ENCODE measurements around the gene NPR3. TPM values are rescaled to one million over a fixed set of nuclear protein-coding genes. Genes with fewer than 3 reads are reported as not detected.

NPR3 gene
- total RNA-seq, 1 donor from 2014 or later: 0.07 TPM

DNA sequence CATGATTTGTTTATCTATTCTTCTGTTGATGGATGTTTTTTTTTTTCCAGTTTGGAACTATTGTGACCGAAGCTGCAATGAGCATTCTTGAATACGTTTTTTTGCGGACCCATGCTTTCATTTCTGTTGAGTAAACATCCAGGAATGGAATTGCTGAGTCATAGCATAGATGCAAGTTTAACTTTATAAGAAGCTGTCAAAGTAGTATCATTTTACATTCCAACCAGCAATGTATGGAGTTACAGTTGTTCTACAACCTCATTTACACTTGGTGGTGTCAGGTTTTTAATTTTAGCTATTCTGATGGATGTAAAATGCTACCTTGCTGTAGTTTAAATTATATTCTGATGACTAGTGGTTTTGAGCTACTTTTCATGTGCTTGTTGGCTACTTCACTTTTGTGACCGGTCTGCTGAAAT is 49.0 kb downstream of the NPR3 start:
- Mint-ChIP-seq H3K9me3 (peaks cover 15% of the 10 kb centered on the region), H3K36me3 (ENCODE audit: low read depth) (no peaks in the 10 kb centered on the region), H3K27ac (no peak overlapping the region), H3K4me1 (no peaks in the 10 kb centered on the region), H3K4me3 (no peak overlapping the region), H3K27me3 (no peaks in the 10 kb centered on the region)
- DNase-seq: no peak
- intact Hi-C loops (cut with micrococcal nuclease): no loop called here

DNA sequence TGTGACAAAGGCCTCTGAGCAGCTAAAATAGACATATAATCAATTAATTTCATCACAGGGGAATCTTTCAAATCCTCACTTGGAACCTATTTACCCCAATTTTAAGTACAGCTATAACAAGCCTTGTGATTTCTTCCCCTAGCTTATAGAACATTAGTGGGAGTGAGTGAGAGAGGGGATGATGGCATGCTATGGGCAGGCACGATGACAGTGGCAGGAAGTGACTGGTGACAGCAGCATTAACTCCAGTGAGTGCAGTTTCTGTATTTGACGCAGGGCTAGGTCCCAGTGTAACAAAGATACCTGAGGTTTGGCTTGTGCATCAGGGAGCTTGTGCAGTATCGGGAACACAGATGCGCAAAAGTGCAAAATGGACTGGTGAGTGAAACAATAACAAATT is 54.1 kb downstream of the NPR3 start:
- H3K9me3 Mint-ChIP-seq: peaks cover 3% of the 10 kb centered on the region

DNA sequence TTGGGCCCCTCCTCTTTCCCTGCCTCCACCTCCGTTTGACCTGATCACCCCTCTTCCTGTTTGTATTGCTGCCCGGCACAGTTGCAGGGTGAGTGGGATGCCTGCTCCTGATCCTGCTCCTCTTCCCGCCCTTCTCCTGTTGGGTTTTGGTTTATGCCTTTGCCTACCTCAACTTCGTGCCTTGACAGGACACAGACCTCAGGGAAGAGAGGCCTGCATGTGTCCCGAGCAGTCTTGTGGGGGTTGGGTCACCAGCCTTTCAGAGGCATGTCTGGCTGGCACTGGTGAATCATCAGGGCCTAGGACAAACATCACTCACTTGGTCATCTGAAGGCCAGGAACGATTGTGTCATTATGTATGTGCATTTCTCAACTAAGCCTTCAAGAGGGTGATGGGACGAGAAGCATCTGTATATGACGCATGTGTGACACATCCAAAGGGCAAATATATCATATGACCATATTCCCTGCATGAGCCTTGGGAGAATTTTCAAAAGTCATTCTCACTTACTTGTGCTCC is 56.9 kb downstream of the NPR3 start:
- no peak overlapping the region for H3K4me3 Mint-ChIP-seq
- no peak overlapping the region for H3K27ac Mint-ChIP-seq
- intact Hi-C loops (cut with micrococcal nuclease): no loop called here
- no peaks in the 10 kb centered on the region for H3K4me1 Mint-ChIP-seq
- H3K36me3 Mint-ChIP-seq (ENCODE audit: low read depth): no peaks in the 10 kb centered on the region
- H3K9me3 Mint-ChIP-seq: no peaks in the 10 kb centered on the region
- no peak for DNase-seq
- no peaks in the 10 kb centered on the region for H3K27me3 Mint-ChIP-seq

More for the DNA sequence above, 54.1 kb downstream of the NPR3 start:
- Mint-ChIP-seq H3K4me3 (no peak overlapping the region), H3K27me3 (no peaks in the 10 kb centered on the region), H3K27ac (no peak overlapping the region), H3K4me1 (no peaks in the 10 kb centered on the region), H3K36me3 (ENCODE audit: low read depth) (no peaks in the 10 kb centered on the region)
- no peak for DNase-seq
- intact Hi-C loops (cut with micrococcal nuclease): no loop called here

DNA sequence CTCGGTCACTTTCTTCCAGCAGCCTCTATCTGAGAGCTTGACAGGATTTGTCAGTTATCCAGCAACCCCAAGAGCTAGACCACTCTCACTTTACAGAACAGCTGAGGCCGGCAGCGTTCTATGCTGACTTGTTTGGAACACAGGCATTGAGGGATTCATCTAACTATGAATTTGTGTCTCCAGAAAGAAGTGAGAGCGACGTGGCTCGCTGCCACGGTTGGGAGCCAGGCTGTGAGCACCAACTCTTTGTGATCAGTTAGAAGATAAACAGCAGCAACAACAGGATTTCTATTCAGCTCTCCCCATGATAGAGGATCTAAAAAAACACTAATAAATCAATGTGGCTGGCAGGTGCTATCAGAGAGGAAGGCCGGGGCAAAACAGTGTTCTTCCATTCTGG is 58.6 kb downstream of the NPR3 start:
- Mint-ChIP-seq H3K27ac (no peak overlapping the region), H3K4me3 (no peak overlapping the region), H3K27me3 (no peaks in the 10 kb centered on the region), H3K4me1 (no peaks in the 10 kb centered on the region), H3K9me3 (no peaks in the 10 kb centered on the region), H3K36me3 (ENCODE audit: low read depth) (no peaks in the 10 kb centered on the region)
- no peak for DNase-seq
- intact Hi-C loops (cut with micrococcal nuclease): no loop called here

DNA sequence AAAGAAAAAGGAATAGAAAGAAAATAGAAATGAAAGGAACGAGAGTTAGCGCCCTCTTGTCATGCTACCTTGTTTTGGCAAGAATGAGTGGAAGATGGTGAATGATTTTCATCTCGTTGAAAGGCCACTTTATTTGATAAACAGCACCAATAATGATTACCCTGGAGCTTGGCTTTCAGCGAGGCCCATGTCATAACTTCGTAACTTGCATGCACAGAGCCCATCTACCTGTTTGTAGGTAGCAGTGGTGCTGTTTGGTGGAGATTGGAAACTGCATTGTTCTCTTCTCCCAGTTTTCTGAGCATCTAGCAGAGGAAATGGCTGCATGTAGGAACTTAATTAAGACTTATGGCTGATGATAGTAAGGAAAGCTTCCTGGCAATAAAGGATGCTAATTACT is 59.3 kb downstream of the NPR3 start:
- Mint-ChIP-seq H3K27me3 (no peaks in the 10 kb centered on the region), H3K4me3 (no peak overlapping the region), H3K9me3 (no peaks in the 10 kb centered on the region), H3K27ac (no peak overlapping the region), H3K4me1 (no peaks in the 10 kb centered on the region), H3K36me3 (ENCODE audit: low read depth) (no peaks in the 10 kb centered on the region)
- no peak for DNase-seq
- intact Hi-C loops (cut with micrococcal nuclease): no loop called here

DNA sequence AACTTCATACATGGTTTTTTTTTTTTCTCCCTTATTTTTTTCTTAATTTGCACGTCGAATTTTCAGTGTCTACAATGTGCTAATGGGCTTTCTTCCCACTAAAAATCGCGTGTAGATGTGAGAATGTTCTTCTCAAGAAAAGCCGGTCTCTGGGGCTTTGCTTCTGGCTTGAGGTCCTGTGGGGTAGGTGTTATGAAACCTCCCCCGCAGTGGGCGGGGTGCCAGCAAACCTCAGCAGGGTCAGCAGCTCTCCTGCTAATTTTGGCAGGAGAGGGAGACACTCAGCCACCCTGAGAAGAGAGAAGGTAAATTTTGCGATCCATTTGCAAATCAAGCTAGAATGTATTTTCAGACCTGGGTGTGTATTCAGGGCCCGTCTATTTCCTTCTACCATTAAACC is 59.9 kb downstream of the NPR3 start:
- H3K9me3 Mint-ChIP-seq: no peaks in the 10 kb centered on the region
- intact Hi-C loops (cut with micrococcal nuclease): no loop called here

DNA sequence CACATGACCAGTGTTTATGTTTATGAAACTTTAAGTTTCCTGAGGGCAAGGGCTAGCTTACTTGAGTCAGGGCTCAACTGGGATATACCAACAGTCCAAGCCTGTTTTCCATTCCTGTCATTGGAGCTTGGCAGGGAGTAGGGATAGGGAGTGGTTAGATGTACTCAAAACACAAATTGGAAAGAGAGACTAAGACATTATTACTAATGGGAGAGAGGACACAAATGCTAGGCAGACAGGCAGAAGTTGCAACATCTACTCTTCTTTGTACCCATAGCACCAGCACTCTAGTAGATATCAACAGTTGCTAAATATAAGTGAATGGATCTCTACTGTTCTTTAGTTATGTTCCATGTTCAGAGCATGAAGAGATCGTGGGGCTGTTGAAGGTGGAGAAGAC is 62.8 kb downstream of the NPR3 start:
- DNase-seq: no peak
- intact Hi-C loops (cut with micrococcal nuclease): no loop called here
- H3K9me3 Mint-ChIP-seq: no peaks in the 10 kb centered on the region
- H3K27ac Mint-ChIP-seq: no peak overlapping the region
- H3K27me3 Mint-ChIP-seq: no peaks in the 10 kb centered on the region
- no peaks in the 10 kb centered on the region for H3K36me3 Mint-ChIP-seq (ENCODE audit: low read depth)
- H3K4me3 Mint-ChIP-seq: no peak overlapping the region
- H3K4me1 Mint-ChIP-seq: no peaks in the 10 kb centered on the region

More for the DNA sequence above, 59.9 kb downstream of the NPR3 start:
- Mint-ChIP-seq H3K36me3 (ENCODE audit: low read depth) (no peaks in the 10 kb centered on the region), H3K4me1 (no peaks in the 10 kb centered on the region), H3K4me3 (no peak overlapping the region), H3K27ac (no peak overlapping the region), H3K27me3 (no peaks in the 10 kb centered on the region)
- no peak for DNase-seq

DNA sequence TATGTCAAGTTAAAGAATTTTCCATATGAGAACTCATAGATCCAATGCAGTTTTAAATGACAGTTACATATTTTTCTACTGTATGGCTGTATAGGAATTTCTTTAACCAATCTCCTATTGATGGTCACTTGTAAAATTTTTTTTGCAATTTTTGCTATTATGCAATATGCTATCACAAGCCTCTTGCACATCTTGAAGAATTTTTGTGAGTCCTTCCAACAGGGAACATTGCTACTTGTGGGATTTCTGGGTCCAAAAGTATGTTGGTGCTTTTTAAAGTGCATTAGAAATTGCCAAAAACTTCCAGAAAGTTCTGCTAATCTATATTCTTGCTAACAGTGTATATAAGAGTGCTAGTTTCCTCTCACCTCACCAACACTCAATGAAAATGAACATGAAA is 65.1 kb downstream of the NPR3 start:
- Mint-ChIP-seq H3K36me3 (ENCODE audit: low read depth) (no peaks in the 10 kb centered on the region), H3K4me3 (no peak overlapping the region), H3K27me3 (no peaks in the 10 kb centered on the region), H3K27ac (no peak overlapping the region), H3K4me1 (no peaks in the 10 kb centered on the region), H3K9me3 (no peaks in the 10 kb centered on the region)
- intact Hi-C loops (cut with micrococcal nuclease): no loop called here
- no peak for DNase-seq

DNA sequence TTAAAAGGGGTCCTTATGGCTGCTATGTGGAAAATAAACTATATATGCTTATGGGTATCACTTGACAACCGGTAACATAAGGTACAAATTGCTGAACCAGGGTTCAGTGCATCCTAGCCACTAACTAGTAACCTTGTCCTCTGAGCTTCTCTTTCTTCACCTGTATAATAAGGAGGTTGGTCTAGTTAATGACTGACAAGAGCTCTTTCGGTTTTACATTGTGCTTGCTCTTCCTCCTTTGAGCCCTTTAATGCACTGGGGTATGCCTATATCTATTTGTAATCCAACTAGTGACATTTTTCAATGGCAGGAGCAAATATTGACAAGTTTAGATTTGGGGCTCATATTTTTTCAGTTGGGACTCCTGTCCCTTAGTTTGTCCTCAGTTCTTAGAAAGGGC is 66.1 kb downstream of the NPR3 start:
- Mint-ChIP-seq H3K27ac (no peak overlapping the region), H3K27me3 (no peaks in the 10 kb centered on the region), H3K4me1 (no peaks in the 10 kb centered on the region), H3K36me3 (ENCODE audit: low read depth) (no peaks in the 10 kb centered on the region), H3K4me3 (no peak overlapping the region), H3K9me3 (no peaks in the 10 kb centered on the region)
- no peak for DNase-seq
- intact Hi-C loops (cut with micrococcal nuclease): no loop called here

DNA sequence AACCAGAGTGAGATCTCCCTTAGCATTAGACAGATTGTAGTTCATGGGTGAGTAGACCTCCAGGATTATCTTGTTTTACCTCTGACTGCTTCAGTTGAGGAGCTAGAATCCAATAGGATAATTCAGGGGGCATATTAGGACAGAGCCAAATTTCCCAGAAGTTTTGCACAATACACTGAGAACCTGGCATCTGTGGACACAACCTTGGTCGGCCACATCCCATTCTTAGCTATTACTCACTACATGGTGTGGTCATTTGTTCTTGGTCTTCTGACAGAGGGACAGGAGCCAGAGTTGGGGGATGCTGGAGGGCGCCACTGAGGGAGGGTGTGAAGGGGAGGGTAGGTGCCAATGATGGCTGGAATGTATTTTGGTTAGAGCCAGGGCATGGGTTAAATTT is 66.6 kb downstream of the NPR3 start:
- no peak for DNase-seq
- H3K4me3 Mint-ChIP-seq: no peak overlapping the region
- no peaks in the 10 kb centered on the region for H3K9me3 Mint-ChIP-seq
- no peaks in the 10 kb centered on the region for H3K27me3 Mint-ChIP-seq
- H3K27ac Mint-ChIP-seq: no peak overlapping the region
- H3K36me3 Mint-ChIP-seq (ENCODE audit: low read depth): no peaks in the 10 kb centered on the region
- intact Hi-C loops (cut with micrococcal nuclease): no loop called here
- no peaks in the 10 kb centered on the region for H3K4me1 Mint-ChIP-seq

DNA sequence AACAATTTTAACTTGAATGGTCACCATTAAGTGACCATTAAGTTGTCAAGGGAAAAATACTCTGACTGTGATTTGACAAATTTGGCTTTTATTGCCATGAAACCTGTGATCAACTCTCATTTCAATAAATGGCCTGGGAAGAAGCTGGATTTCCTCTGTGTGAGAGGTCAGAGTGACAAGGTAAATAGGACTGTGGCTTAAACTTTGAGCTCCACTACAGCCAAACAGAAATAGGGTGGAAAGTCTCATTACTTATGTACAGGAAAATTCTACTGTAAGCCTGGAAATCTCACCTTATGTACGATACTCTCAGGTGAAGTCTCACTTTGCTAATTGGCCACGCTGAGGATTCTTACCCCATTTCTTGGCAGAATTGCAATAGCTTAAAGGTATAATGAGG is 67.3 kb downstream of the NPR3 start:
- Mint-ChIP-seq H3K36me3 (ENCODE audit: low read depth) (no peaks in the 10 kb centered on the region), H3K27ac (no peak overlapping the region), H3K4me1 (no peaks in the 10 kb centered on the region), H3K27me3 (no peaks in the 10 kb centered on the region), H3K9me3 (no peaks in the 10 kb centered on the region), H3K4me3 (no peak overlapping the region)
- no peak for DNase-seq
- intact Hi-C loops (cut with micrococcal nuclease): no loop called here

DNA sequence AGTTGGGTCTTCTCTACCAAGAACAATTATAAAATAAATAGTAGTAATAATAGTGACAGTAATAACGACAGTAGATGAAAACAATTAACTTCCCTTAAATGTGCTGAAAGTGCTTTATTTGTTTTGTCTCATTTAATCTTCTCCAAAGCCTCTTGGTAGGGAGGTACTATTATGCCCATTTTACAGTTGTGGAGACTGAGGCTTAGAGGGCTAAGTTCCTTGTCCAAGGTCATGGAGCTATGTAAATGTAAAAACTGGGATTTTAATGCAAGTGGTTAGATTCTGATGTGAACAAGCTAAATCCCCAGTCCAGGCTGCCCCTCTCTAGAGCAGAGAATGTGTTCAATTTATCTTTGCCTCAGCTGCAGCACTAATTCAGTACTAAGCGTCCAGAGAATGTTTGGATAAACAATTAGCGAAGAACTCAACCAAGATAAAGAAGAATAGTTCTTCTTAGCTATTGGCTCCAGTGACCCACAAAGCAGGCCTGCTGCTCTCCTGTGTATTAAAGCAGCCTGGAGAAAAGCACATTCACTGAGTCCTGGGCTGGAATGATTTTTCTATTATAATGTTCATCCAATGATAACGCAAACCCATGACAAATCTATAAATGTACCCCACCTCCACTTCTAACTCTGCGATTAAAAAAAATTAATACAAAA is 68.8 kb downstream of the NPR3 start:
- H3K27ac Mint-ChIP-seq: no peak overlapping the region
- intact Hi-C loops (cut with micrococcal nuclease): no loop called here
- no peak overlapping the region for H3K4me3 Mint-ChIP-seq
- DNase-seq: no peak
- H3K4me1 Mint-ChIP-seq: no peaks in the 10 kb centered on the region
- no peaks in the 10 kb centered on the region for H3K36me3 Mint-ChIP-seq (ENCODE audit: low read depth)
- no peaks in the 10 kb centered on the region for H3K27me3 Mint-ChIP-seq
- H3K9me3 Mint-ChIP-seq: no peaks in the 10 kb centered on the region

DNA sequence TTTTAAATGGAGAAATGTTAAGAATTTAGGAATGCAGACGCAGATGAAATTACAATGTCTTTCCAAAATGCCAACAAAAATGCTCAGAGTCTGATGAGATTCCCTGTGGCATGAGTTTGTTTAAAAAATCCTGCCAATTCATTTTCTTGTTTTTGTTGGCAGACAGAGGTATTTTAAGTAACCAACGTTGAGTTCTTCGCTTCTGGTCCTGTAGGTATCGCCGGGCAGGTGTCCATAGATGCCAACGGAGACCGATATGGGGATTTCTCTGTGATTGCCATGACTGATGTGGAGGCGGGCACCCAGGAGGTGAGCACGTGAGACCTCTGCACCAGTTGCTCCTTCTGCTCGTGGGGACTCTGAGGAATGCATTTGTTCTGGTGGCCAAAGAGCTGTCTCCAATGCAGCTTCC is 69.4 kb downstream of the NPR3 start:
- Mint-ChIP-seq H3K36me3 (ENCODE audit: low read depth) (no peaks in the 10 kb centered on the region), H3K9me3 (no peaks in the 10 kb centered on the region), H3K4me1 (no peaks in the 10 kb centered on the region), H3K27ac (no peak overlapping the region), H3K4me3 (no peak overlapping the region), H3K27me3 (no peaks in the 10 kb centered on the region)
- no peak for DNase-seq
- intact Hi-C loops (cut with micrococcal nuclease): no loop called here

DNA sequence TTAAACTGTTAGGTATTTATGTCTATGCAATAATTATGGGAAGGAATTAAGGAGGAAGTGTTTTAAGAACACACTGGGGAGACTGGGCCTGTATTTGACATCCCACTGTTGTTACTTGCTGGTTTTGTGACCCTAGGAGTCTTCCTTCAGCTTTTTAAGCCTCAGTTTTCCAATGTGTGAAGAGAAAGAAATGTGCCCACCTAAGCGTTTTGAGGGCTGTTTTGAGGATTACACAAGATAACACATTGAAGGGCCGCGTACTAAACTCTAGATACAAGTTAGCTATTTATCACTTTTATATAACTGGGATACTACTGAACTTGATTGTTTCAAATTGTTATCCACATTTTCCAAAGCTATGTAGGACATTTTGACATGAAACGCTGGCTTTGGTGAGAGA is 72.5 kb downstream of the NPR3 start:
- Mint-ChIP-seq H3K27ac (no peak overlapping the region), H3K4me3 (no peak overlapping the region), H3K36me3 (ENCODE audit: low read depth) (no peaks in the 10 kb centered on the region), H3K9me3 (no peaks in the 10 kb centered on the region), H3K4me1 (no peaks in the 10 kb centered on the region), H3K27me3 (no peaks in the 10 kb centered on the region)
- DNase-seq: no peak
- intact Hi-C loops (cut with micrococcal nuclease): no loop called here

DNA sequence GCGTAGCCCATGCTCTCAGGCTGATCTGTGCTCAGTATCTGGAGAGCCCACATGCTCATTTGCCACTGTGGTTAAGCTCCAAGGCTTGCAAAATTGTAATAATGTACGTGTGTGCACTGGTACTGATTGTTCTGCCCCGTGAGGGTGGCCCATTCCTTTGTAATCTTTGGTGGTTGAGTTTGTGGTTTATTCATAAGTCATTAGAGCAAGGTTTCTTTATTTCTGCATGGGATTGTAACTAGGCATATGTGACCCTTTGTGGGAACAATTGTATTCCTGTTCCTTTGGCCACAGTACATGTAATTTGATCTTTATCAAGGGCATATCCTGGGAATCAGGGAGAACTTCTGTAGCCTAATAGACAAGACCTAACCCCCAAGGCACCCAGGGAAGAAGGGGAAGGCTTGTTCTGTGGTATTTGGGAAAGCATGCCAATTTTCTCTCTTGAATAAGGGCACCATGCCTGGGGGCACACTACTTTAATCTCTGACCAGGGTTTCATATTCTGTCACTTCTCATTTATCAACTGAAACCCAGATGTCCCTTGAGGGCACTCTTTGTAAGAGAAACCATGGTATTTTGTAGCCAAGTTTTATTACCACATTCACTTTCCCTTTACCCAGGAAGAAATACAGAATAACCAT is 74.6 kb downstream of the NPR3 start:
- Mint-ChIP-seq H3K27ac (no peak overlapping the region), H3K36me3 (ENCODE audit: low read depth) (no peaks in the 10 kb centered on the region), H3K4me3 (no peak overlapping the region), H3K27me3 (no peaks in the 10 kb centered on the region), H3K9me3 (no peaks in the 10 kb centered on the region), H3K4me1 (no peaks in the 10 kb centered on the region)
- DNase-seq: no peak
- intact Hi-C loops (cut with micrococcal nuclease): no loop called here
